Endodermal cell (in vitro differentiated cells): Measurements from ENCODE around the gene SLC26A3. TPM values are rescaled to one million over a fixed set of nuclear protein-coding genes. Genes with fewer than 3 reads are reported as not detected.

Source experiments
- DNase-seq: peaks from one replicate; pipeline ENCODE4 v3.0.0-alpha.2; 2017
- H3K27ac ChIP-seq: 2 replicates; pipeline ENCODE4 v1.5.1; 2013; ENCODE audit warnings: mild to moderate bottlenecking, low read depth, low read length, moderate library complexity
- H3K27me3 ChIP-seq: 2 replicates; pipeline ENCODE4 v1.6.1; 2013; ENCODE audit warnings: mild to moderate bottlenecking, low read length, moderate library complexity; ENCODE audit not compliant: insufficient read depth, control insufficient read depth, poor library complexity, severe bottlenecking
- H3K36me3 ChIP-seq: 2 replicates; pipeline ENCODE4 v1.7.0; 2013; ENCODE audit warnings: mild to moderate bottlenecking, low read length, moderate library complexity; ENCODE audit not compliant: control insufficient read depth, insufficient read depth
- H3K4me1 ChIP-seq: one replicate; pipeline ENCODE4 v1.7.0; 2013; ENCODE audit warnings: low read length; ENCODE audit not compliant: control insufficient read depth, insufficient read depth
- H3K4me3 ChIP-seq: 2 replicates; pipeline ENCODE4 v1.5.1; 2013; ENCODE audit warnings: mild to moderate bottlenecking, low read length, moderate library complexity
- H3K9ac ChIP-seq: 2 replicates; pipeline ENCODE4 v1.6.1; 2013; ENCODE audit warnings: mild to moderate bottlenecking, low read length, moderate library complexity; ENCODE audit not compliant: poor library complexity, severe bottlenecking; ENCODE audit errors: extremely low read depth
- H3K9me3 ChIP-seq: 2 replicates; pipeline ENCODE4 v1.6.1; 2013; ENCODE audit warnings: mild to moderate bottlenecking, low read length, moderate library complexity; ENCODE audit not compliant: control insufficient read depth
- H3K27ac Mint-ChIP-seq: 2 replicates; pipeline ENCODE4 v1.8.0; 2020; ENCODE audit warnings: mixed read lengths
- H3K27me3 Mint-ChIP-seq: 2 replicates; pipeline ENCODE4 v1.8.0; 2021; ENCODE audit warnings: mild to moderate bottlenecking, mixed read lengths; ENCODE audit not compliant: insufficient read depth
- H3K36me3 Mint-ChIP-seq: 2 replicates; pipeline ENCODE4 v1.8.0; 2020; ENCODE audit warnings: low read depth, mixed read lengths
- H3K4me1 Mint-ChIP-seq: 2 replicates; pipeline ENCODE4 v1.8.0; 2020; ENCODE audit warnings: mixed read lengths
- H3K4me3 Mint-ChIP-seq: 2 replicates; pipeline ENCODE4 v1.8.0; 2020; ENCODE audit warnings: mild to moderate bottlenecking, moderate library complexity, mixed read lengths
- H3K9me3 Mint-ChIP-seq: 2 replicates; pipeline ENCODE4 v1.8.0; 2020; ENCODE audit warnings: mild to moderate bottlenecking, mixed read lengths
- CTCF ChIP-seq: fragments of 200-600 bp; sonication (generic); conservative IDR thresholded peaks from 2 replicates; pipeline ENCODE4 v1.5.0; 2021; ENCODE audit warnings: antibody characterized with exemption, mild to moderate bottlenecking
- WGBS, 2 experiments: methylation state at CpG; one replicate each; pipeline versions ENCODE4 v1.1.5 to v1.1.7; 2013; ENCODE audit warnings: missing lambda C conversion rate in 2 of 2, mixed read lengths in 1 of 2; ENCODE audit not compliant: insufficient coverage in 1 of 2, insufficient read length in 1 of 2; 5-methylcytosine and 5-hydroxymethylcytosine counted together
- total RNA-seq, 2 donors: library from RNA; stranded (reverse); fragmentation: NEBNext Ultra II Directional in 1 of 2; extraction: Animal tissue kit (Norgen Biotek cat#: 25700) in 1 of 2; gene quantifications; 2 replicates in 1 of 2; 3 replicates in 1 of 2; pipeline ENCODE4 v1.2.1, GENCODE V29; 2021

SLC26A3 gene
- total RNA-seq, 2 donors from 2014 or later, result not detected

- no peaks in the 10 kb centered on the region for H3K27me3 Mint-ChIP-seq
- no peaks in the 10 kb centered on the region for H3K9me3 Mint-ChIP-seq
- Histone ChIP-seq H3K27ac (no peak overlapping the region), H3K4me3 (no peak overlapping the region), H3K4me1 (no peaks in the 10 kb centered on the region), H3K36me3 (no peaks in the 10 kb centered on the region), H3K27me3 (no peaks in the 10 kb centered on the region), H3K9me3 (no peaks in the 10 kb centered on the region), H3K9ac (no peak overlapping the region)
- no peak for TF ChIP-seq CTCF
- DNase-seq, result no peak
- no peak overlapping the region for H3K4me3 Mint-ChIP-seq
- H3K36me3 Mint-ChIP-seq, result no peaks in the 10 kb centered on the region
- H3K4me1 Mint-ChIP-seq, result peaks cover 7% of the 10 kb centered on the region
- 90 to 93% methylated on average over 3 to 6 of the region's 6 CpGs for WGBS, 2 experiments
- H3K27ac Mint-ChIP-seq, result no peak overlapping the region
These were observed 13.4 kb downstream of the SLC26A3 start for GRCh38 chr7:107789647-107790046.

- H3K4me3 ChIP-seq, result no peak overlapping the region
- no peaks in the 10 kb centered on the region for H3K9me3 Mint-ChIP-seq
- H3K36me3 ChIP-seq, result no peaks in the 10 kb centered on the region
- no peak overlapping the region for H3K27ac Mint-ChIP-seq
- no peaks in the 10 kb centered on the region for H3K27me3 Mint-ChIP-seq
- H3K4me1 Mint-ChIP-seq, result peaks cover 7% of the 10 kb centered on the region
- no peak for TF ChIP-seq CTCF
- no peaks in the 10 kb centered on the region for H3K4me1 ChIP-seq
- no peak overlapping the region for H3K27ac ChIP-seq
- no peak overlapping the region for H3K4me3 Mint-ChIP-seq
- 71 to 89% methylated on average over 2 to 3 of the region's 3 CpGs for WGBS, 2 experiments
- no peaks in the 10 kb centered on the region for H3K27me3 ChIP-seq
- no peak overlapping the region for H3K9ac ChIP-seq
- DNase-seq, result no peak
- no peaks in the 10 kb centered on the region for H3K9me3 ChIP-seq
- no peaks in the 10 kb centered on the region for H3K36me3 Mint-ChIP-seq
These were observed 14.4 kb downstream of the SLC26A3 start for GRCh38 chr7:107788662-107789061.

- Mint-ChIP-seq H3K4me1 (peaks cover 7% of the 10 kb centered on the region), H3K27ac (no peak overlapping the region), H3K4me3 (no peak overlapping the region), H3K27me3 (no peaks in the 10 kb centered on the region), H3K9me3 (no peaks in the 10 kb centered on the region), H3K36me3 (no peaks in the 10 kb centered on the region)
- Histone ChIP-seq H3K36me3 (no peaks in the 10 kb centered on the region), H3K9ac (no peak overlapping the region), H3K4me1 (no peaks in the 10 kb centered on the region), H3K4me3 (no peak overlapping the region), H3K27ac (no peak overlapping the region), H3K27me3 (no peaks in the 10 kb centered on the region), H3K9me3 (no peaks in the 10 kb centered on the region)
- TF ChIP-seq CTCF, result no peak
- 100% methylated on average over 1 of the region's 1 CpG; no CpG with 5 or more reads in 1 of the 2 experiments for WGBS, 2 experiments
- no peak for DNase-seq
These were observed 14.8 kb downstream of the SLC26A3 start for GRCh38 chr7:107788216-107788615.
